Osteocyte (in vitro differentiated cells): ENCODE results near the gene RCAN2. TPM values are rescaled to one million over a fixed set of nuclear protein-coding genes. Genes with fewer than 3 reads are reported as not detected.
A peak's percentile ranks its signal among the peaks of the same experiment; 100 is the strongest.

ENCODE experiments used
- DNase-seq: peaks from one replicate; pipeline ENCODE4 v3.0.0; 2021; ENCODE audit warnings: mixed read lengths; ENCODE audit not compliant: unreplicated experiment; ENCODE audit errors: extremely low spot score
- H3K27ac Mint-ChIP-seq: one replicate; pipeline ENCODE4 v1.8.0; 2021; ENCODE audit warnings: mild to moderate bottlenecking, mixed read lengths; ENCODE audit not compliant: unreplicated experiment
- H3K27me3 Mint-ChIP-seq: one replicate; pipeline ENCODE4 v1.8.0; 2021; ENCODE audit warnings: mixed read lengths; ENCODE audit not compliant: unreplicated experiment
- H3K36me3 Mint-ChIP-seq: one replicate; pipeline ENCODE4 v1.8.0; 2021; ENCODE audit warnings: mixed read lengths; ENCODE audit not compliant: unreplicated experiment
- H3K4me1 Mint-ChIP-seq: one replicate; pipeline ENCODE4 v1.8.0; 2021; ENCODE audit warnings: mixed read lengths; ENCODE audit not compliant: unreplicated experiment
- H3K4me3 Mint-ChIP-seq: one replicate; pipeline ENCODE4 v1.8.0; 2021; ENCODE audit warnings: mild to moderate bottlenecking, moderate library complexity, mixed read lengths; ENCODE audit not compliant: unreplicated experiment
- H3K9me3 Mint-ChIP-seq: one replicate; pipeline ENCODE4 v1.8.0; 2021; ENCODE audit warnings: mixed read lengths; ENCODE audit not compliant: unreplicated experiment
- CTCF ChIP-seq: fragments of 200-600 bp; sonication (generic); IDR thresholded peaks from 2 replicates; pipeline ENCODE4 v1.5.0; 2021; ENCODE audit warnings: antibody characterized with exemption, mild to moderate bottlenecking, moderate library complexity
- long read RNA-seq: library from polyadenylated mRNA; unstranded; transcript quantifications from one replicate; pipeline ENCODE4 v2.0.0, GENCODE V29; 2021
- total RNA-seq: library from RNA; stranded (reverse); gene quantifications from 2 replicates; pipeline ENCODE4 v1.2.1, GENCODE V29; 2021

Gene RCAN2
- 27.9 and 31.3 TPM in 2 replicates for total RNA-seq
- long read RNA-seq, partial matches to known transcripts = 18 of 41 reads
- long read RNA-seq, other reads (novel, unspliced or antisense) = 23 of 41 reads

DNA sequence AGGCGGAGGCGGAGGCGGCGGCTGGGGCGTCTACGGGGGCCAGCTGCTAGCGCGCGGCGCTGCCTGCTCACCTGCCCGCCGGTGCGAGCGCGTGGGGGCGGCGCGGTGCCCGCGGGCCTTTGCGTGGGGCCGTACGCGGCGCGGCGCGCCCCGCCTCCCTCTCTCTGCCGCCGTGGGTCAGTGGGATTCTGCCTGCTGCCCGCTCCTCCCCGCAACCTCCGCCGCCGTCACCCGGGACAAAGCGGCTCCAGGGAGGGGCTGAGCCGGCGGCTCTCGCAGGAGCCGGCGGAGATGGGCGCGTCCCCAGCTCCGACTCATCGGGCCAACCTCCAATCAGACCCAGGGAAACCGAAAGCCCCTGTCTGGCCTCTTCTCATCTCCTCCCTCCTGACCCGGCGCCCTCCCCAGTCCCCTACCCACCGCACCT is at the start of gene RCAN2:
Gene RCAN2 (minus strand): TSS at position 249 of the 427 bp plus-strand sequence.
- peak; percentile 87 for DNase-seq
- TF ChIP-seq CTCF = no peak
- no peaks in the 10 kb centered on the region for H3K9me3 Mint-ChIP-seq
- H3K4me3 Mint-ChIP-seq = peak within 1 kb of the TSS; percentile 86
- peak within 1 kb of the TSS; percentile 11 for H3K27ac Mint-ChIP-seq
- peaks cover 33% of the 10 kb centered on the region for H3K4me1 Mint-ChIP-seq
- peaks cover 34% of the 10 kb centered on the region for H3K27me3 Mint-ChIP-seq
- H3K36me3 Mint-ChIP-seq = peaks cover 18% of the 10 kb centered on the region

GRCh38 chr6:46539866-46540265 is 48.6 kb upstream of the RCAN2 start:
- no peak overlapping the region for H3K27ac Mint-ChIP-seq
- H3K9me3 Mint-ChIP-seq = peaks cover 21% of the 10 kb centered on the region
- H3K4me3 Mint-ChIP-seq = no peak overlapping the region
- H3K36me3 Mint-ChIP-seq = peaks cover 6% of the 10 kb centered on the region
- H3K4me1 Mint-ChIP-seq = no peaks in the 10 kb centered on the region
- no peak for DNase-seq
- H3K27me3 Mint-ChIP-seq = peaks cover 27% of the 10 kb centered on the region
- no peak for TF ChIP-seq CTCF

DNA sequence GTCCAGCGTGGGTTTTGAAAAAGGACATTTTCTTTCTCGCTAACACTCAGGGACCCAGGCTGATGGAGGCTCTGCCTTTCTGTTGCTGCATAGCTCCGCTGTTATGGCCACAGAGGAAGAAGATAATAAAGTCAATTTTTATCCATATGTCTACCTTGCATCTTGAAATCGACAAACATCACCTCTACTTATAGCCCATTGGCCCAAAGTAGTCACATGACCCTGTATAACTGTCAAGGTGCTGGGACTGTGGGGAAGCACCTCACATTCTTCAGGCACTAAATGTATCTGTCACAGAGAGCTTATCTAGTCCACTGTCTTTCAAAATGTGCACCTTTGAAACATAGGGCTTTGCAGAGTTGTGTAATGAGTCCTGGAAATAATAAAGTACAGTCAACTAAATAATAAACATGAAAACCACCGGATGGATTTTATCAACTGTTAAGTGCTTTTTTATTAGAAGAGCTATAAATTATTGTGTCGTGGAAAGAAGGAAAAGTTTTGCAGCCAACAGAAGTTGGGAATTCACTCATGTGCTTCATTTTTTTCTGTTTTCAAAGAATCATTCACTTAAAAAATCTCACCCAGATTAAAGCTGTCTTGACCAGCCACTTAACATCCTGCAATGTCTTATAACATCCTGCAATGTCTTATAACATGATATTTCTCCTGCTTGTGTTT is 47.7 kb upstream of the RCAN2 start:
- Mint-ChIP-seq H3K27me3 (peaks cover 27% of the 10 kb centered on the region), H3K9me3 (peaks cover 15% of the 10 kb centered on the region), H3K27ac (no peak overlapping the region), H3K36me3 (peaks cover 6% of the 10 kb centered on the region), H3K4me3 (no peak overlapping the region), H3K4me1 (no peaks in the 10 kb centered on the region)
- no peak for DNase-seq
- no peak for TF ChIP-seq CTCF

- H3K36me3 Mint-ChIP-seq = no peaks in the 10 kb centered on the region
- H3K4me3 Mint-ChIP-seq = no peak overlapping the region
- DNase-seq = no peak
- no peak overlapping the region for H3K27ac Mint-ChIP-seq
- H3K4me1 Mint-ChIP-seq = peaks cover 26% of the 10 kb centered on the region
- no peaks in the 10 kb centered on the region for H3K9me3 Mint-ChIP-seq
- TF ChIP-seq CTCF = no peak
- H3K27me3 Mint-ChIP-seq = no peaks in the 10 kb centered on the region
These were observed 39.6 kb upstream of the RCAN2 start for GRCh38 chr6:46530896-46531295.

DNA sequence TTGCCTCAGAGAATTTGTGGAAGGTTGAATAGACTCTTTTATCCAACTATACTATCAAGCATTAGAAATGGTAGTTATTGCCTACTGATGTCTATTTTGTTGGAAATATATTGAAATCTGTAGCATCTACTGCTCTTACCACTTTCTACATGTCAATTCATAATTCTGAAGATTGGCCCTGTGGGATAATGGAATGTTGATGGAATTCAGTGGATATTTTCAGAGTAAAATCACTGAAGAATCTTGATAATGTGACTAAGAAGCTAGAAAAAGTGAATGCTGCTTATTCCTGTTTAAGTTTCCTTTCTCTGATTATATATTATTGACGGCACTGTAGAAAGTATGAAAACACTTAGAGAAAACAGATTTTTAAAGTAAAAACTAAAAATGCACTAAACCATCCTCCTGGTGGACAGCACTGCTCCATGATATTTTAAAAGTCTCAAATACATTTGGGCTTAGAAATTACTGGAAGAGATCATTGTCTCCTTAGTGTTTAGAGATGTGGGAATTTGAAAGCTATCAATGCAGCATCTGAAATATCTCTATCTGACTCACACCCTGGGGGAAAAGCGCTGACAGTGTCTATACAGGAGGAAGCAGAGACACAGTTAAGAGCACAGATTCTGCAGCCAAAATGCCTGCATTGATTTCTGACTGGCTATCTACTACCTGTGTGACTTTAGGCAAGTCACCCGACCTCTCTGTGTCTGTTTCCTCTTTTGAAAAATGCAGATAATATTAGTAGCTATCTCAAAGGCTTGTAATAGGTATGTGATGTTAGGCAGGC is 37.9 kb upstream of the RCAN2 start:
- no peaks in the 10 kb centered on the region for H3K27me3 Mint-ChIP-seq
- DNase-seq = no peak
- no peaks in the 10 kb centered on the region for H3K36me3 Mint-ChIP-seq
- TF ChIP-seq CTCF = no peak
- no peak overlapping the region for H3K4me3 Mint-ChIP-seq
- H3K27ac Mint-ChIP-seq = peak overlapping the region; percentile 16
- H3K4me1 Mint-ChIP-seq = peaks cover 29% of the 10 kb centered on the region
- no peaks in the 10 kb centered on the region for H3K9me3 Mint-ChIP-seq
